ENCODE data around the gene AMZ2.

DNA sequence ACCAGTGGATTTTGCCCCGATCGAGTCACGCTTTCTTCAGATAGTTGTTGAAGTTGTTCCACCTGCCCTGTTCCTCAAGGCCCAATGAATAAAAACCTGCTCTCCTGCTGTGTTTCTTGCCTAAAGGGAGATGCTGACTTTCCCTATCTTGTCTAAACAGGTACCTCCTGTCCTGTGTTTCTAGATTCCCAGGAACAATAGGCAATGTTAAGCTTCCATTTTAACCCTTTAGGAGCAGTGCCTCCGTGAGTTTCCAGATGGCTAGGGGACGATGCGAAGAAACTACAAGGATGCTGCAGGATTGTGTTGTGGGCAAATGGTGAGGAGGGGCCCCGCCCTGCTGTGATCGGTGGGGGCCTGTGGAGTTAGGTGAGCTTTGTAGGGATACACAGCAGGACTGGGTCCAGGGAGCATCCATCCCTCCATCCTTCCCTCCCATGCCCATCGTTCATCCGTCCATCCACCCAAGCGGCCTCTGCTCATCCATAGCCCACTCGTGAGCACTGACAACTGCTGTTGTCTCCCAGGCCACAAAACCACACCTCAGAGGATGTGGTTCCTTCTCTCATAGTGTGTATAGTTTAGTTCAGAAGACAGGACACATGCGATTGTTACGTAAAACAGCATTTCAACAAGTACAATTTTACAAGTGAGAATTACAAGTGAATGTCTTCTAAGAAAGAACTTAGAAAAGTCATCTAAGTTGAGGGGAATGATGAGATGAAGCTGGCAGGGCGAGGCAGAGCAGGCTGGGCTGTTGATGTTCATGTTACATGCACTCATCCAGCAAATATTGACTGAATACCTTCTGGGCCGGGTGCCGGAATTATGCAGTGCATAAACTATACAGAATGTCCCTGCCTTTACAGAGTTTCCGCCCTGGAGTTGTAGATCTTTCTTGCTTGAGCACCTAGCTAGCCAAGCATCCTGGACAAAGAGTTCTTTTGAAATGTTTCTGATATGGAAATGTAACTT is 48.7 kb downstream of the AMZ2 start:
- TF ChIP-seq CTCF (IDR thresholded peaks at IDR 0.05) = no peak
- TF ChIP-seq POLR2A (IDR thresholded peaks at IDR 0.05) = no peak

Data from suprapubic skin (tissue), 3 donors.